ENCODE data around the gene FASTK. TPM values are rescaled to one million over a fixed set of nuclear protein-coding genes. Genes with fewer than 3 reads are reported as not detected.

FASTK gene
- total and polyA plus RNA-seq, 3 donors from 2014 or later = 60.3 to 124 (median 114) TPM

DNA sequence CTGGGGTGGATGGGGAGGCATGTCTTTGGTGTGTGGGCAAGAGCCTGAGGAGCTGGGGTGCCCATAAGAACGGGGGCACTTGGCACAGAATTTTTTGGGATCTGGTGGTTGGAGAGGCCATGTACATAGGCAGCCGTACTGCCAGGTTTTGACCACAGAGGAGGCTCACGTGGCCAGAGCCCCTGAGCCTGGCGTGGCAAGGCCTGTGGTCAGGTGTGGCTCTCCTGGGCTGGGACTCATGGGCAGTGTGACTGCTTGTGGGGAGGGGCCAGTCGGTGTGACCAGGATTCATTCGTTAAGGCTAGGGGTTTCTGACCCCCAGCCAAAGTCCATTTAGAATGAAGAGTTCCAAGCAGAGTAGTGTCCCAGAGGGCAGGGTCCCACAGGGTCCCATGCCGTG, 43.9 kb upstream of the FASTK start:
- Histone ChIP-seq H3K36me3 (ENCODE audit: low read depth, missing control alignments) (no peaks in the 10 kb centered on the region), H3K27ac (no peak overlapping the region), H3K9me3 (no peaks in the 10 kb centered on the region), H3K4me3 (no peak overlapping the region), H3K27me3 (no peaks in the 10 kb centered on the region), H3K4me1 (peaks cover 6% of the 10 kb centered on the region)
- WGBS, 2 donors = 83 to 90% methylated on average over 5 to 7 of the region's 7 CpGs
- intact Hi-C loops (cut with DNase I; ENCODE audit: low total_unique reads) = loop anchor here (10.0 kb wide), 1 partner anchor 50 kb away; no protein-coding TSS in a partner anchor
- no peak for TF ChIP-seq POLR2A (IDR thresholded peaks at IDR 0.05)
- DNase-seq = no peak

- Histone ChIP-seq H3K9me3 (no peaks in the 10 kb centered on the region), H3K27ac (no peak overlapping the region), H3K4me3 (peak overlapping the region in 1 of 2 donors; percentile 13), H3K27me3 (no peaks in the 10 kb centered on the region), H3K4me1 (peaks cover 6% of the 10 kb centered on the region), H3K36me3 (ENCODE audit: low read depth, missing control alignments) (no peaks in the 10 kb centered on the region)
- 25 to 43% methylated on average over 16 to 24 of the region's 24 CpGs for whole genome bisulfite sequencing, 2 donors
- intact Hi-C loops (cut with DNase I; ENCODE audit: low total_unique reads) = loop anchor here (10.0 kb wide), 1 partner anchor 51 kb away; no protein-coding TSS in a partner anchor
- no peak for TF ChIP-seq POLR2A (IDR thresholded peaks at IDR 0.05)
- TF ChIP-seq, protein P1, sequence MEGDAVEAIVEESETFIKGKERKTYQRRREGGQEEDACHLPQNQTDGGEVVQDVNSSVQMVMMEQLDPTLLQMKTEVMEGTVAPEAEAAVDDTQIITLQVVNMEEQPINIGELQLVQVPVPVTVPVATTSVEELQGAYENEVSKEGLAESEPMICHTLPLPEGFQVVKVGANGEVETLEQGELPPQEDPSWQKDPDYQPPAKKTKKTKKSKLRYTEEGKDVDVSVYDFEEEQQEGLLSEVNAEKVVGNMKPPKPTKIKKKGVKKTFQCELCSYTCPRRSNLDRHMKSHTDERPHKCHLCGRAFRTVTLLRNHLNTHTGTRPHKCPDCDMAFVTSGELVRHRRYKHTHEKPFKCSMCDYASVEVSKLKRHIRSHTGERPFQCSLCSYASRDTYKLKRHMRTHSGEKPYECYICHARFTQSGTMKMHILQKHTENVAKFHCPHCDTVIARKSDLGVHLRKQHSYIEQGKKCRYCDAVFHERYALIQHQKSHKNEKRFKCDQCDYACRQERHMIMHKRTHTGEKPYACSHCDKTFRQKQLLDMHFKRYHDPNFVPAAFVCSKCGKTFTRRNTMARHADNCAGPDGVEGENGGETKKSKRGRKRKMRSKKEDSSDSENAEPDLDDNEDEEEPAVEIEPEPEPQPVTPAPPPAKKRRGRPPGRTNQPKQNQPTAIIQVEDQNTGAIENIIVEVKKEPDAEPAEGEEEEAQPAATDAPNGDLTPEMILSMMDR (IDR thresholded peaks at IDR 0.05) = peak; percentile 90 to 95 (median 91)
- peak; percentile 90 for DNase-seq
Measured at GRCh38 chr7:151123822-151124464, 43.3 kb upstream of the FASTK start.

DNA sequence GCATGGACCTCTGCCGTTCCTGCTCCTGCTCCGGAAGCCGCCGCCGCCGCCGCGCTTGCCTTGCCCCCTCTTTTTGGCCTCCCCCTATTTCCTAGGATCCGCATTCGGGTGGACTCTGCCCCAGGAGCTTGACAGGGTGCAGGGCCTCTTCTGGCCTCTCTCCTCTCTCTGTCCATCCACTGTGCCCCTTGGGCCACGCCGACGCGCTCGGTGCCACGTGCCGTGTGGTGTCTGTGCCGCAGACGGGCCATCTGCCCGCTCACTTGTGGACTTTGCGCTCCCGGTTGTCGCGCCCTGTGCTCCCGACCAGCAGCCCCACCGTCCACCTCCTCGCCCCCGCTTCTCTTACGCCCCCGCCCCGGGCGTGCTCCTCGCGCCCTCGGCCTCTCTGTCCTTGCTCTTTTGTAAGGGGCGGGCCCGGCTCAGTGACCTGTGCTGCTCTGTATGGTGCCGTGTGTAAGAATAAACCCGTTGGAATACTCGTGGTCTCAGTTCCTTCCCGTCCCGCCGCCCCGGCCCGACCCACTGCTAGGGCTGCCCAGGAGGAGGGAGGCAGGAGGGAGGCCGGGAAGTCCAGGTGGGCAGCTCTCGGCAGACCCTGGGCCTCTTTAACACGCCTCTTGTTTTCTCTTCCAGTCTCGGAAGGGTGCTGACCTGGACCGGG, 42.7 kb upstream of the FASTK start:
- intact Hi-C loops (cut with DNase I; ENCODE audit: low total_unique reads) = loop anchor here (10.0 kb wide), 1 partner anchor 52 kb away; no protein-coding TSS in a partner anchor
- no peak for DNase-seq
- H3K27me3 ChIP-seq = no peaks in the 10 kb centered on the region
- no peaks in the 10 kb centered on the region for H3K36me3 ChIP-seq (ENCODE audit: low read depth, missing control alignments)
- peaks cover 6% of the 10 kb centered on the region for H3K4me1 ChIP-seq
- no peak overlapping the region for H3K27ac ChIP-seq
- no peak for TF ChIP-seq POLR2A (IDR thresholded peaks at IDR 0.05)
- TF ChIP-seq, protein P1 (IDR thresholded peaks at IDR 0.05) = no peak
- peak overlapping the region in 1 of 2 donors; percentile 13 for H3K4me3 ChIP-seq
- no peaks in the 10 kb centered on the region for H3K9me3 ChIP-seq
- 70 to 73% methylated on average over 30 to 50 of the region's 50 CpGs for WGBS, 2 donors

DNA sequence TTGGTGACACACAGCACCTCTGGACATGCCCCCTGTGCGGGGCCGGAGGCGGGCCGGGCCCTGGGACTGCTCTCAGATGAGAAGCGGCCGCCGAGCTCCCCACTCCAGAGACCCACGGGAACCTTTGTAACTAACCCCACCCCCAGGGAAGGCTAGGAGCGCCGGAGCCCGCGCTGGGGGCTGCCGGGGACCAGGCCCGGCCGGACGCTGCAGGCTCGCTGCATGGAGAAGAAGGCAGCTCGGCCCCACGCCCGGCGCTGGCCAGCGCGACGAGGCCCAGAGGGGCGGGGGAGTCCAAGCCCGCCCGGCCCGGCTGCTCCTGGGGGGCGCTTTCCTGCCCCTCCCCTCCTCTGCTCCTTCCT, 42.2 kb upstream of the FASTK start:
- no peak for DNase-seq
- WGBS, 2 donors = 46 to 65% methylated on average over 21 to 24 of the region's 29 CpGs
- Histone ChIP-seq H3K4me1 (peaks cover 6% of the 10 kb centered on the region), H3K36me3 (ENCODE audit: low read depth, missing control alignments) (no peaks in the 10 kb centered on the region), H3K27ac (no peak overlapping the region), H3K27me3 (no peaks in the 10 kb centered on the region), H3K4me3 (peak overlapping the region in 1 of 2 donors; percentile 13), H3K9me3 (no peaks in the 10 kb centered on the region)
- intact Hi-C loops (cut with DNase I; ENCODE audit: low total_unique reads) = loop anchor here (10.0 kb wide), 1 partner anchor 52 kb away; no protein-coding TSS in a partner anchor
- TF ChIP-seq POLR2A (IDR thresholded peaks at IDR 0.05) = no peak
- TF ChIP-seq, protein P1 (IDR thresholded peaks at IDR 0.05) = no peak

- no peaks in the 10 kb centered on the region for H3K36me3 ChIP-seq (ENCODE audit: low read depth, missing control alignments)
- peak; percentile 80 for DNase-seq
- TF ChIP-seq POLR2A (IDR thresholded peaks at IDR 0.05) = no peak
- TF ChIP-seq, protein P1 (IDR thresholded peaks at IDR 0.05) = peak in 1 of 3 experiments; percentile 55
- H3K4me3 ChIP-seq = no peak overlapping the region
- H3K9me3 ChIP-seq = no peaks in the 10 kb centered on the region
- intact Hi-C loops (cut with DNase I; ENCODE audit: low total_unique reads) = loop anchor here (10.0 kb wide), 1 partner anchor 53 kb away; no protein-coding TSS in a partner anchor
- H3K4me1 ChIP-seq = peaks cover 6% of the 10 kb centered on the region
- no peaks in the 10 kb centered on the region for H3K27me3 ChIP-seq
- no peak overlapping the region for H3K27ac ChIP-seq
- 68 to 71% methylated on average over 23 to 24 of the region's 24 CpGs for WGBS, 2 donors
Measured at GRCh38 chr7:151122276-151122675, 41.7 kb upstream of the FASTK start.

Measured in testis (tissue), 3 donors.